WTC11 (cell line): Measurements from ENCODE around the gene WRAP73. TPM values are rescaled to one million over a fixed set of nuclear protein-coding genes. Genes with fewer than 3 reads are reported as not detected.

Experiments used
- ATAC-seq: fragments of 200-7000 bp; cut with Tn5 transposase; 2 replicates; pipeline ENCODE4 v1.10.0; 2021; ENCODE audit warnings: mild to moderate bottlenecking, moderate library complexity
- CTCF ChIA-PET: fragments of 300-600 bp; sonication (Branson Sonifier 250); formaldehyde crosslinking; loops from one replicate; lab custom pipeline; 2021; ENCODE audit warnings: antibody characterized with exemption; lab: Charles Lee
- POLR2A ChIA-PET: fragments of 350-600 bp; sonication (Branson Sonifier 250); formaldehyde crosslinking; loops from one replicate; lab custom pipeline; 2021; ENCODE audit warnings: antibody characterized with exemption; lab: Charles Lee
- DNase-seq: peaks from one replicate; pipeline ENCODE4 v3.0.0; 2021; ENCODE audit warnings: low spot score
- H3K27ac Mint-ChIP-seq: 2 replicates; pipeline ENCODE4 v1.8.0; 2021; ENCODE audit warnings: mixed read lengths
- H3K27me3 Mint-ChIP-seq: 2 replicates; pipeline ENCODE4 v1.8.0; 2021; ENCODE audit warnings: low read depth, mild to moderate bottlenecking, moderate library complexity, mixed read lengths
- H3K36me3 Mint-ChIP-seq: 2 replicates; pipeline ENCODE4 v1.8.0; 2021; ENCODE audit warnings: mixed read lengths
- H3K4me1 Mint-ChIP-seq: 2 replicates; pipeline ENCODE4 v1.8.0; 2022; ENCODE audit warnings: mixed read lengths
- H3K4me3 Mint-ChIP-seq: 2 replicates; pipeline ENCODE4 v1.8.0; 2021; ENCODE audit warnings: mild to moderate bottlenecking, moderate library complexity, mixed read lengths
- H3K9me3 Mint-ChIP-seq: 2 replicates; pipeline ENCODE4 v1.8.0; 2021; ENCODE audit warnings: mixed read lengths
- CBFB ChIP-seq: sonication (generic); formaldehyde crosslinking; IDR thresholded peaks from 2 replicates; pipeline ENCODE4 v1.8.1; 2022; ENCODE audit warnings: mild to moderate bottlenecking, low read depth, missing genetic modification reagents
- FOXP1 ChIP-seq: sonication (generic); formaldehyde crosslinking; IDR thresholded peaks from 2 replicates; pipeline ENCODE4 v1.8.0; 2022; ENCODE audit warnings: missing genetic modification reagents, mild to moderate bottlenecking, moderate library complexity, borderline replicate concordance
- HMGXB4 ChIP-seq: sonication (generic); formaldehyde crosslinking; IDR thresholded peaks from 2 replicates; pipeline ENCODE4 v1.8.1; 2023; ENCODE audit warnings: mild to moderate bottlenecking, moderate library complexity, missing genetic modification reagents
- KAT7 ChIP-seq: sonication (generic); formaldehyde crosslinking; IDR thresholded peaks from 2 replicates; pipeline ENCODE4 v1.8.1; 2023; ENCODE audit warnings: missing genetic modification reagents, mild to moderate bottlenecking, borderline replicate concordance
- OVOL2 ChIP-seq: fragments of 250-450 bp; sonication (Bioruptor Pico); IDR thresholded peaks from 2 replicates; pipeline ENCODE4 v1.9.0; 2021; ENCODE audit warnings: mild to moderate bottlenecking, borderline replicate concordance
- SOX15 ChIP-seq: fragments of 250-450 bp; sonication (Bioruptor Pico); IDR thresholded peaks from 2 replicates; pipeline ENCODE4 v1.9.0; 2021; ENCODE audit warnings: mild to moderate bottlenecking
- STAT6 ChIP-seq: sonication (generic); formaldehyde crosslinking; conservative IDR thresholded peaks from 2 replicates; pipeline ENCODE4 v1.8.1; 2023; ENCODE audit warnings: mild to moderate bottlenecking, low read depth, missing genetic modification reagents, moderate library complexity
- ZNF121 ChIP-seq: sonication (generic); formaldehyde crosslinking; IDR thresholded peaks from 2 replicates; pipeline ENCODE4 v1.8.0; 2023; ENCODE audit warnings: missing genetic modification reagents
- ZNF263 ChIP-seq: sonication (generic); formaldehyde crosslinking; IDR thresholded peaks from 2 replicates; pipeline ENCODE4 v1.8.1; 2022; ENCODE audit warnings: low read depth, mild to moderate bottlenecking, moderate library complexity, missing genetic modification reagents
- total RNA-seq: library from RNA; stranded (reverse); gene quantifications from 3 replicates; pipeline ENCODE4 v1.2.3, GENCODE V29; 2021
- TF ChIP-seq, protein P1 (sequence below): sonication (generic); formaldehyde crosslinking; IDR thresholded peaks from 2 replicates; pipeline ENCODE4 v1.8.1; 2023; ENCODE audit warnings: mild to moderate bottlenecking, missing genetic modification reagents, borderline replicate concordance
- TF ChIP-seq, protein P2 (sequence below): sonication (generic); formaldehyde crosslinking; IDR thresholded peaks from 2 replicates; pipeline ENCODE4 v1.8.0; 2022; ENCODE audit warnings: mild to moderate bottlenecking, missing genetic modification reagents

Gene WRAP73
- total RNA-seq, 1 experiment from 2014 or later: 39.2 TPM

GRCh38 chr1:3651930-3652547 is 2.1 kb upstream of the WRAP73 start, which contains the start of gene TP73:
Gene TP73, plus strand, starts transcription at chr1:3652516. Its CDS starts 29,850 bp downstream, at chr1:3682366.
- Mint-ChIP-seq H3K36me3 (peaks cover 1% of the 10 kb centered on the region; the same call in 1 of the 2 replicates), H3K27me3 (peaks cover 64% of the 10 kb centered on the region), H3K9me3 (no peaks in the 10 kb centered on the region), H3K27ac (no peak within 1 kb of the TSS), H3K4me1 (peaks cover 10% of the 10 kb centered on the region)
- ATAC-seq (no peak), DNase-seq (peak; percentile 29)
- CTCF ChIA-PET: interaction anchor here (0.9 to 3.8 kb wide), 16 partner anchors 12 to 199 kb away, joined by 3 to 27 read pairs (median 7); no protein-coding TSS in a partner anchor
- TF ChIP-seq KAT7 (CRISPR knock-in tag) (peak; percentile 49; the same call in 1 of the 2 replicates), ZNF121 (CRISPR knock-in tag) (peak; percentile 88), SOX15 (CRISPR knock-in tag) (no peak), FOXP1 (peak; percentile 45; the same call in 1 of the 2 replicates), OVOL2 (CRISPR knock-in tag) (no peak)
- TF ChIP-seq, protein P1, sequence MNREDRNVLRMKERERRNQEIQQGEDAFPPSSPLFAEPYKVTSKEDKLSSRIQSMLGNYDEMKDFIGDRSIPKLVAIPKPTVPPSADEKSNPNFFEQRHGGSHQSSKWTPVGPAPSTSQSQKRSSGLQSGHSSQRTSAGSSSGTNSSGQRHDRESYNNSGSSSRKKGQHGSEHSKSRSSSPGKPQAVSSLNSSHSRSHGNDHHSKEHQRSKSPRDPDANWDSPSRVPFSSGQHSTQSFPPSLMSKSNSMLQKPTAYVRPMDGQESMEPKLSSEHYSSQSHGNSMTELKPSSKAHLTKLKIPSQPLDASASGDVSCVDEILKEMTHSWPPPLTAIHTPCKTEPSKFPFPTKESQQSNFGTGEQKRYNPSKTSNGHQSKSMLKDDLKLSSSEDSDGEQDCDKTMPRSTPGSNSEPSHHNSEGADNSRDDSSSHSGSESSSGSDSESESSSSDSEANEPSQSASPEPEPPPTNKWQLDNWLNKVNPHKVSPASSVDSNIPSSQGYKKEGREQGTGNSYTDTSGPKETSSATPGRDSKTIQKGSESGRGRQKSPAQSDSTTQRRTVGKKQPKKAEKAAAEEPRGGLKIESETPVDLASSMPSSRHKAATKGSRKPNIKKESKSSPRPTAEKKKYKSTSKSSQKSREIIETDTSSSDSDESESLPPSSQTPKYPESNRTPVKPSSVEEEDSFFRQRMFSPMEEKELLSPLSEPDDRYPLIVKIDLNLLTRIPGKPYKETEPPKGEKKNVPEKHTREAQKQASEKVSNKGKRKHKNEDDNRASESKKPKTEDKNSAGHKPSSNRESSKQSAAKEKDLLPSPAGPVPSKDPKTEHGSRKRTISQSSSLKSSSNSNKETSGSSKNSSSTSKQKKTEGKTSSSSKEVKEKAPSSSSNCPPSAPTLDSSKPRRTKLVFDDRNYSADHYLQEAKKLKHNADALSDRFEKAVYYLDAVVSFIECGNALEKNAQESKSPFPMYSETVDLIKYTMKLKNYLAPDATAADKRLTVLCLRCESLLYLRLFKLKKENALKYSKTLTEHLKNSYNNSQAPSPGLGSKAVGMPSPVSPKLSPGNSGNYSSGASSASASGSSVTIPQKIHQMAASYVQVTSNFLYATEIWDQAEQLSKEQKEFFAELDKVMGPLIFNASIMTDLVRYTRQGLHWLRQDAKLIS (CRISPR knock-in tag): no peak
- TF ChIP-seq, all 79 proteins: peak for 3
- POLR2A ChIA-PET: no interaction called here
- H3K4me3 Mint-ChIP-seq: peak within 1 kb of the TSS; percentile 82

DNA sequence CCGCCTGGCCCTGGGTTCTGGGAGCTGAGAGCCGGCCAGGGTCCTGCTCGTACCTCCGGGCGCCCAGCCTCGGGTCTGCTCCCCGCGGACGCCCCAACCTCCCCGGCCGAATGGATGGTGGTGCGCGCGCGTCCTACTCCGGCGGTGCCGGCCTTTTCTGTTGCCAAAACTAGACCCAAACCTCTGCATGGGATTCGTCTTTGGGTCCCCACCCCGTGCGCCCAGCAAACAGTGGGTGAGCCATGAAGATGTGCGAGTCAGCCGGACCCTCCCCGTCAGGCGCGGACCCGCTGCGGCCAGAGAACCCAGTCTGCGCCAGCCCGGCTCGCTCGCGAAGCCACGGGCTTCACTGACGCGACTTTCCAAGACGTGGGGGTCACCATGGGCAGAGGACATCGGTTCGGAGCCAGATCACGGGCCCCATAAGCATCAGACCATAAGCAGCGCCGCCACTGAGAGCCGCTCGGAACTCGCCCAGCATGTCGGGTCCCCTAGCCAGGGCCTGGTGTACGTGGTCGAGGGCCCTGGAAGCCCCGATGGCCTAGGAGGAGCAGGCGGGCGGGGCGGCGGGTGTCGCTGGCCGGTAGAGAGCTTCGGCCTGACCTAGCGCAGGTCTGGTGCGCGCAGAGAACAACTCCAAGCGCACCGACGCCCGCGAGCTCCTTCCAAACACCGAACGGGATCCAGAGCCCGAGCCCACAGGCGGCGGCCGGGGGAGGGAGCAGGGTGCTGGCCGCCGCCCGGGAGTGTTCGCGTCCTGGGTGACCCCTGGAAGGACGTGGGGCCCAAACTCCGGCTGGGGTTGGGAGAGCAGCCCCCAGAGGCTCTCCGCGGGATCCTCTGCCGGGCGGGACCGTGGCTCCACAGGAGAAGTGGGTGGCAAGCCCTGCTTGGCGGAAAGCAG is 1.4 kb upstream of the WRAP73 start:
- H3K36me3 Mint-ChIP-seq: peaks cover 8% of the 10 kb centered on the region; the same call in 1 of the 2 replicates
- TF ChIP-seq ZNF263 (0 out of 2 replicates have a peak, but pooled peaks have one; percentile 40), CBFB (no peak), HMGXB4 (CRISPR knock-in tag) (peak; percentile 32; the same call in 1 of the 2 replicates), STAT6 (CRISPR knock-in tag) (no peak)
- TF ChIP-seq, protein P2, sequence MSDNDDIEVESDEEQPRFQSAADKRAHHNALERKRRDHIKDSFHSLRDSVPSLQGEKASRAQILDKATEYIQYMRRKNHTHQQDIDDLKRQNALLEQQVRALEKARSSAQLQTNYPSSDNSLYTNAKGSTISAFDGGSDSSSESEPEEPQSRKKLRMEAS (CRISPR knock-in tag): 0 out of 2 replicates have a peak, but pooled peaks have one; percentile 17
- TF ChIP-seq, all 79 proteins: peak for 3
- H3K9me3 Mint-ChIP-seq: no peaks in the 10 kb centered on the region
- DNase-seq (peak; percentile 65), ATAC-seq (peak; percentile 51)
- H3K27me3 Mint-ChIP-seq: peaks cover 56% of the 10 kb centered on the region
- CTCF ChIA-PET: interaction anchor here (0.9 to 3.8 kb wide), 12 partner anchors 22 to 198 kb away, joined by 3 to 27 read pairs (median 6); no protein-coding TSS in a partner anchor
- H3K27ac Mint-ChIP-seq: no peak overlapping the region
- H3K4me1 Mint-ChIP-seq: peaks cover 10% of the 10 kb centered on the region
- H3K4me3 Mint-ChIP-seq: peak overlapping the region; percentile 82
- POLR2A ChIA-PET: interaction anchor here (1.0 kb wide), 1 partner anchor 76 kb away, joined by 3 read pairs; no protein-coding TSS in a partner anchor
